Keratinocyte (primary cell): ENCODE data around the gene CNP.
"Not testable (repeated sequence)": the region's sequence is repeated elsewhere in the genome, so short reads cannot be mapped to it uniquely, and the experiment has no call there.

ENCODE experiments used
- CTCF ChIP-seq, 3 experiments: IDR thresholded peaks in 1 of 3; conservative IDR thresholded peaks in 1 of 3; optimal IDR thresholded peaks in 1 of 3; 2 replicates in 2 of 3; 3 replicates in 1 of 3; pipeline versions ENCODE3 to v1.5.1; 2011; ENCODE audit warnings: low read length in 3 of 3, mild to moderate bottlenecking in 3 of 3, moderate library complexity in 2 of 3, control low read depth in 1 of 3, inconsistent platforms in 1 of 3; ENCODE audit not compliant: insufficient read depth in 2 of 3; ENCODE audit errors: extremely low read depth in 1 of 3
- EZH2 ChIP-seq: IDR thresholded peaks from one replicate; pipeline ENCODE4 v1.6.1; 2012; ENCODE audit warnings: inconsistent platforms, mild to moderate bottlenecking, low read length, moderate library complexity

GRCh38 chr17:42013740-42014139 lies 47.1 kb downstream of the CNP start:
- TF ChIP-seq EZH2; CTCF (optimal IDR thresholded peaks at IDR 0.05 in 1 of 3, IDR thresholded peaks at IDR 0.05 in 1 of 3, conservative IDR thresholded peaks at IDR 0.05 in 1 of 3; ENCODE audit: extremely low read depth in 1 of 3, insufficient read depth in 2 of 3, low read length in 3 of 3): not testable (repeated sequence)
